ENCODE data around the gene PHGDH.

Gene PHGDH

DNA sequence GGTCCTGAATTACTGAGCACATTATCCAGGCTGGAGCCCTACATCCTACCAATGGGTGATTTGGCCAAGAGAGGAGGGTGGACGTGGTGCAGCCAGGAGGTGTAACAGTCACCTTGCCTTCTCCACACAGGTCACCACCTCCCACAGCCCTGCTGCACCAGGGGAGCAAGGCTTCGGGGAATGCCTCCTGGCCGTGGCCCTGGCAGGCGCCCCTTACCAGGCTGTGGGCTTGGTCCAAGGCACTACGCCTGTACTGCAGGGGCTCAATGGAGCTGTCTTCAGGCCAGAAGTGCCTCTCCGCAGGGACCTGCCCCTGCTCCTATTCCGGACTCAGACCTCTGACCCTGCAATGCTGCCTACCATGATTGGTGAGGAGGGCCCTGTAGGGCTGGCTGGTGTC is 30.9 kb downstream of the PHGDH start:
- TF ChIP-seq, protein P1, sequence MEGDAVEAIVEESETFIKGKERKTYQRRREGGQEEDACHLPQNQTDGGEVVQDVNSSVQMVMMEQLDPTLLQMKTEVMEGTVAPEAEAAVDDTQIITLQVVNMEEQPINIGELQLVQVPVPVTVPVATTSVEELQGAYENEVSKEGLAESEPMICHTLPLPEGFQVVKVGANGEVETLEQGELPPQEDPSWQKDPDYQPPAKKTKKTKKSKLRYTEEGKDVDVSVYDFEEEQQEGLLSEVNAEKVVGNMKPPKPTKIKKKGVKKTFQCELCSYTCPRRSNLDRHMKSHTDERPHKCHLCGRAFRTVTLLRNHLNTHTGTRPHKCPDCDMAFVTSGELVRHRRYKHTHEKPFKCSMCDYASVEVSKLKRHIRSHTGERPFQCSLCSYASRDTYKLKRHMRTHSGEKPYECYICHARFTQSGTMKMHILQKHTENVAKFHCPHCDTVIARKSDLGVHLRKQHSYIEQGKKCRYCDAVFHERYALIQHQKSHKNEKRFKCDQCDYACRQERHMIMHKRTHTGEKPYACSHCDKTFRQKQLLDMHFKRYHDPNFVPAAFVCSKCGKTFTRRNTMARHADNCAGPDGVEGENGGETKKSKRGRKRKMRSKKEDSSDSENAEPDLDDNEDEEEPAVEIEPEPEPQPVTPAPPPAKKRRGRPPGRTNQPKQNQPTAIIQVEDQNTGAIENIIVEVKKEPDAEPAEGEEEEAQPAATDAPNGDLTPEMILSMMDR (IDR thresholded peaks at IDR 0.05; ENCODE audit: insufficient read depth, low read depth, low read length, missing control alignments): no peak
- no peak for DNase-seq (ENCODE audit: low read depth)
- H3K4me3 ChIP-seq (ENCODE audit: low read depth, low read length): no peak overlapping the region

DNA sequence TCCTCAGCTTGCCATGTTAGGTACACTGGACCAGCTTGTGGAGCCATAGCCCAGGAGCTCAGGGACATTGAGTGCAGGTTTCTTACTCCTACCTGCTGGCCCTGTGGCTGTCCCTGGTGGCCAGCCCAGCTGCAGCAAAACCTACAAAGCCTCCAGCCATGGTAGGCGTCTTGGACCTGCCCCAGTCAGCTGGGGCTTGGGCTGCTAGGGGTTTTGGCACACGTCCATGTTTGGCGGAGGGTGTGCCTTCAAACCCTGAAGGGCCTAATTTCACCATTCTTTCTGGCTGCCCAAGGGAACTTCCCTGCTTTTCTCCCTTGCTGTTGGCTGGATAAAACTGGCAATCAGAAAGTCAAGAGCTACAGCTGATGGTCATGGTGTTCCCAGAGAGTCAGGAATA is 31.6 kb downstream of the PHGDH start:
- TF ChIP-seq, protein P1 (IDR thresholded peaks at IDR 0.05; ENCODE audit: insufficient read depth, low read depth, low read length, missing control alignments): no peak
- DNase-seq (ENCODE audit: low read depth): no peak
- no peak overlapping the region for H3K4me3 ChIP-seq (ENCODE audit: low read depth, low read length)

DNA sequence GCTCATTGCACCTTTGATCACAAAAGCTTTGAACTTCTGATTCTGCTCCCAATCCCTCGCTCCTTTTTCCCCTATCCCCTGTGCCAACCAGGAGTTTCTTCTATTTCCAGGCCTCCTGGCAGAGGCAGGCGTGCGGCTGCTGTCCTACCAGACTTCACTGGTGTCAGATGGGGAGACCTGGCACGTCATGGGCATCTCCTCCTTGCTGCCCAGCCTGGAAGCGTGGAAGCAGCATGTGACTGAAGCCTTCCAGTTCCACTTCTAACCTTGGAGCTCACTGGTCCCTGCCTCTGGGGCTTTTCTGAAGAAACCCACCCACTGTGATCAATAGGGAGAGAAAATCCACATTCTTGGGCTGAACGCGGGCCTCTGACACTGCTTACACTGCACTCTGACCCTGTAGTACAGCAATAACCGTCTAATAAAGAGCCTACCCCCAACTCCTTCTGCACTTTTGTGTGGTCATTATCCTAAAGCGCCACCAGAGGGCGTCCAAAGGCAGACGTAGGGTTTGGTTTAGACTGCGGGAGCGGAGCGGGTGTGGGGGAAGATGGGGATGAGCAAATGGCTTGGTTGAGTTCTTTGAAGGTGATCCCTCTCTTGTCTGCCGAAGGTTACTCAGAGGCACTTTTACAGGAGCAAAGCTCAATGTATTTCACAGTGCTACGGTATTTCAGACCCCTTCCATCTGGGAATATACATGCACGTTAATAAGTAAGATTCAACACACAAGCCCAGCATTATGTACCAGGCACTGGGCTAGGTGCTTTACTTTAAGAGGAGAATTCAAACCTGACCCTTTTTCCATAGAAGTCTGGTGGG is 32.3 kb downstream of the PHGDH start:
- H3K4me3 ChIP-seq (ENCODE audit: low read depth, low read length): no peak overlapping the region
- TF ChIP-seq, protein P1 (IDR thresholded peaks at IDR 0.05; ENCODE audit: insufficient read depth, low read depth, low read length, missing control alignments): peak; percentile 84
- peak; percentile 68 for DNase-seq (ENCODE audit: low read depth)

DNA sequence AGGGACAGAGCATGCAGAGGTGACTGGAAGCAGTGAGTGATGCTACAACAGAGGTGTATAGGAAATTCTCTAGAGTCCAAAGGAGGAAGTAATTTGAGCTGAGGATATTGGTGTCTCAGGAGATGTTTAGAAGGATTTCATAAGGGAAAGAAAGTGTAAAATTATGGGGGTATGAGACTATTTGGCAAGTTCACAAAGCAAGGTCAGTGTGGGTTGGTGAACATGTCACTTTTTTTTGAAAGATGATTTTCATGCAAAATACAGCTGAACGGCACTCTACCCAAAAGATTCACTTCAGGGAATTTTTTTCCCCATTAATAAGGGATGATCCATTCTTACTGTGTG is 32.8 kb downstream of the PHGDH start:
- TF ChIP-seq, protein P1 (IDR thresholded peaks at IDR 0.05; ENCODE audit: insufficient read depth, low read depth, low read length, missing control alignments): no peak
- no peak overlapping the region for H3K4me3 ChIP-seq (ENCODE audit: low read depth, low read length)
- DNase-seq (ENCODE audit: low read depth): no peak

DNA sequence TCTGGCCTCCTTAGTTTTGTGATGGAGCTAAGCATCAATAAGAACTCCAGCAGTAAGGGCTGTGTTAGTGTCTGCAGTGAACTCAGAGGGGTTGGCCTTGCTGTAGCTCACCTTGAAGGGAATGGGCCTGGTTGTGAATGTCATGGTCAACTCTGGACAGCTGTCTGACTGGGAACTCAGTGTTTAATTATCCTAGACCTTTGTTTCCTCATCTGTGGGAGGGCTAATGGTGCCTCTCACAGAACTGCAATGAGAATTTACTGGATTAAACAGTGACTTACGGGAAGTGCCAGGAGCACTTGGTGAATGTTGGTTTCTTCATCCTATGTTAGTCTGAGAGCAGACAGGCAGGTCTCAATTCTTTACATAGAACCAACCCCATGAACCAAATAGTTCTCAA is 33.3 kb downstream of the PHGDH start:
- H3K4me3 ChIP-seq (ENCODE audit: low read depth, low read length): no peak overlapping the region
- DNase-seq (ENCODE audit: low read depth): no peak
- TF ChIP-seq, protein P1 (IDR thresholded peaks at IDR 0.05; ENCODE audit: insufficient read depth, low read depth, low read length, missing control alignments): no peak

DNA sequence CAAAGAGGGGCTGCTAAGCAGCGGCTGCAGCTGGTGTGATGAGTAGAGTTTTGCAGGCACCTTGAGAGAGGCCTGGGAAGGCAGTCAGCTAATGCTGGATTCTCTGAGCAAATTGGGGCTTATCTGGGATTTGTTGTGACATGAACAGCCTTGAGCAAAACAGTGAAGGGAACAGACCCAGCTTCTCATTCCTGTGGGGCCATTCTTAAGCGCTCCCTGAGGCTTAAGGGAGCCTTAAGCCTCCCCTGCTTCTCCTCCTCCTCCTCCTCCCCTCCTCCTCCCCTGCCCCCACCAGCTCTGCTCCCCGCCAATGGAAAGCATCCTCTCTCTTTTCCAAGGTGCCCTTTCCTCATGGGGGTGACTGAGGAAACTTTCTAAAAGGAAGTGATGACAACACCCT is 35.7 kb downstream of the PHGDH start:
- DNase-seq (ENCODE audit: low read depth): no peak
- TF ChIP-seq, protein P1 (IDR thresholded peaks at IDR 0.05; ENCODE audit: insufficient read depth, low read depth, low read length, missing control alignments): no peak
- no peak overlapping the region for H3K4me3 ChIP-seq (ENCODE audit: low read depth, low read length)

DNA sequence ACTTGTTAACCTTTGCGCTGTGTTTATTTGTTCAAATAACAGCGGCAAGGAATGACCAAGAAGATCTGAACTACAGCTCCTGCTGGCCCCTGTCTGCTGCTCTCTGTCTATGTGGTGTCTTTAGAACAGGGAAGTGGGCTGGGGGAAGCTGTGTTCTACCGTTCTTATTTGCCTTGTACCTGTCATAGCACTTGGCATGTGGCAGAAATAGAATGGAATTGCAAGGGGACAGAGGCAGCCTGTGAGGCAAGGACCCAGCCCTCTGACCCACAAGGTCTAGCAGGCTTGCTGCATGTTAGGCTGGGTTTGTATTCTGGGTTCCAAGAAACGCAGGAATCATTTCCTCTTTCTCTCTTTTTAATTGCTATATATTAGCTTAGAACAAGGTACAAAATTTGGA is 36.3 kb downstream of the PHGDH start:
- TF ChIP-seq, protein P1 (IDR thresholded peaks at IDR 0.05; ENCODE audit: insufficient read depth, low read depth, low read length, missing control alignments): no peak
- DNase-seq (ENCODE audit: low read depth): no peak
- no peak overlapping the region for H3K4me3 ChIP-seq (ENCODE audit: low read depth, low read length)

All from GM12865 (cell line).